ENCODE measurements around the gene CCDC102A.

CCDC102A gene

DNA sequence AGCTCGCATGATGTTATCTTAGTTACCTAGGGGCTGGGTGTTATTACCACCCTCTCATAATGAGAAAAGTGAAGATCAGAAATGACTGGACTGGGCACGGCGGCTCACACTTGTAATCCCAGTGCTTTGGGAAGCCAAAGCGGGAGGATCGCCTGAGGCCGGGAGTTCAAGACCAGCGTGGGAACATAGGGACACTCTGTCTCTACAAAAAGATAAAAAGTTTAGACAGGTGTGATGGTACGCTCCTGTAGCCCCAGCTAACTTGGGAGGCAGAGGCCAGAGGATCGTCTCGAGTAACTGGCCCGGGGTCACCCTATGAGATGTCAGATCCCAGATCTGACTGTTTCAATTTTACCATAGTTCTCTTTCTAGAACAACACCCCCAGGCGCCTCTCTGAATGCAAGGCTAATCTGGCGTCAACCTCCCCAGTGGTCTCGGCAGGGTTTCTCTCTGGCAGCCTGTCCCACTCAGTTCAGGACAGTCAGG is 1.9 kb upstream of the CCDC102A start:
- TF ChIP-seq YY1 (IDR thresholded peaks at IDR 0.05; ENCODE audit: low read depth) (no peak), RAD21 (IDR thresholded peaks at IDR 0.05; ENCODE audit: low read depth) (no peak), CEBPB (IDR thresholded peaks at IDR 0.05) (no peak), TEAD4 (IDR thresholded peaks at IDR 0.05) (no peak)

DNA sequence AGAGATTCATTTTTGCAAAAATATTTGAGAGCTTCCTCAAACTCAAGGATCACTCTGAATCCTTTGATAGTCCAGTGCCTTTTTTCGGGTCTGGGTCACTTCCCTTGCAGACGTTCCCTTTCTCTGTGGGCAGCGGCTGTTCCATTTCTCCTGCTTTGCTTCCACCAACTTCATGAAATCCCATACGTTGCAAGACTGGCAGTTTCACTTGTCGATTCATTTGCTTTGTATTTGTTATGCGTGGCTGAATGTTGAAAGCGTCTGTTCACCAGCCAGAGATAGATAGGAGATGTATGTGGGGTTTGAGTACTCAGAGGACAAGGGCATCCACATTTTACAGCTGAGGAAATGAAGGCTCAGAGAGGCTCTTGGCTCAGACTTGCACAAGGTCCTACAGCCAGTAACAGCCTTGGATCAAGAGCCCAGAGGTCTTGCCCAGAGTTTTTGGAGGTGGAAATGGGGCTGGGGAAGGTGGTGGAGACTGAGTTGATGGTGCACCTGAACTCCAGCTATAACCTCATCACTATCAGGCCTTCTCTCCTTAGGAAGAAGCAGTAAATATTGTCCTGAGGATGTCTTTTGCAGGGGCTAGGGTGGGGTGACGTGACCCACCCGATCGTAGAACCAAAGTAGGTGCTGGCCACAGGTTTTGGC is 1.3 kb upstream of the CCDC102A start:
- no peak for TF ChIP-seq RAD21 (IDR thresholded peaks at IDR 0.05; ENCODE audit: low read depth)
- TF ChIP-seq, protein P1, sequence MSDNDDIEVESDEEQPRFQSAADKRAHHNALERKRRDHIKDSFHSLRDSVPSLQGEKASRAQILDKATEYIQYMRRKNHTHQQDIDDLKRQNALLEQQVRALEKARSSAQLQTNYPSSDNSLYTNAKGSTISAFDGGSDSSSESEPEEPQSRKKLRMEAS (IDR thresholded peaks at IDR 0.05): no peak
- TF ChIP-seq FOXM1 (IDR thresholded peaks at IDR 0.05; ENCODE audit: borderline replicate concordance, low read depth): no peak
- no peak for TF ChIP-seq TCF12 (IDR thresholded peaks at IDR 0.05; ENCODE audit: low read depth)
- TF ChIP-seq TEAD4 (IDR thresholded peaks at IDR 0.05): no peak
- TF ChIP-seq ZBTB7A (IDR thresholded peaks at IDR 0.05; ENCODE audit: low read depth): no peak
- no peak for TF ChIP-seq EGR1 (IDR thresholded peaks at IDR 0.05)
- TF ChIP-seq CEBPB (IDR thresholded peaks at IDR 0.05): no peak
- no peak for TF ChIP-seq YY1 (IDR thresholded peaks at IDR 0.05; ENCODE audit: low read depth)
- TF ChIP-seq EP300 (IDR thresholded peaks at IDR 0.05; ENCODE audit: borderline replicate concordance): no peak
- no peak for TF ChIP-seq TAF1 (IDR thresholded peaks at IDR 0.05; ENCODE audit: low read depth)
- TF ChIP-seq NFIC (IDR thresholded peaks at IDR 0.05): no peak
- no peak for TF ChIP-seq REST (IDR thresholded peaks at IDR 0.05; ENCODE audit: low read depth)
- no peak for TF ChIP-seq USF1 (IDR thresholded peaks at IDR 0.05)
- TF ChIP-seq CREB1 (IDR thresholded peaks at IDR 0.05; ENCODE audit: low read depth): no peak

- TF ChIP-seq RAD21 (IDR thresholded peaks at IDR 0.05; ENCODE audit: low read depth) (no peak), TEAD4 (IDR thresholded peaks at IDR 0.05) (no peak), EP300 (IDR thresholded peaks at IDR 0.05; ENCODE audit: borderline replicate concordance) (no peak), CREB1 (IDR thresholded peaks at IDR 0.05; ENCODE audit: low read depth) (no peak), YY1 (IDR thresholded peaks at IDR 0.05; ENCODE audit: low read depth) (no peak), TCF12 (IDR thresholded peaks at IDR 0.05; ENCODE audit: low read depth) (no peak), CEBPB (IDR thresholded peaks at IDR 0.05) (no peak), TAF1 (IDR thresholded peaks at IDR 0.05; ENCODE audit: low read depth) (no peak)
- TF ChIP-seq, protein P1 (IDR thresholded peaks at IDR 0.05): no peak
These were observed 779 bp upstream of the CCDC102A start for GRCh38 chr16:57537194-57537505.

- TF ChIP-seq ZBTB7A (IDR thresholded peaks at IDR 0.05; ENCODE audit: low read depth) (0 out of 2 replicates have a peak, but pooled peaks have one; percentile 2), EP300 (IDR thresholded peaks at IDR 0.05; ENCODE audit: borderline replicate concordance) (no peak), TAF1 (IDR thresholded peaks at IDR 0.05; ENCODE audit: low read depth) (no peak)
These were observed 578 bp downstream of the CCDC102A start for GRCh38 chr16:57535680-57536305.

- TF ChIP-seq TEAD4 (IDR thresholded peaks at IDR 0.05): no peak
- TF ChIP-seq EGR1 (IDR thresholded peaks at IDR 0.05): no peak
- TF ChIP-seq REST (IDR thresholded peaks at IDR 0.05; ENCODE audit: low read depth): no peak
- TF ChIP-seq FOXM1 (IDR thresholded peaks at IDR 0.05; ENCODE audit: borderline replicate concordance, low read depth): no peak
- no peak for TF ChIP-seq TAF1 (IDR thresholded peaks at IDR 0.05; ENCODE audit: low read depth)
- no peak for TF ChIP-seq CREB1 (IDR thresholded peaks at IDR 0.05; ENCODE audit: low read depth)
- TF ChIP-seq ZBTB7A (IDR thresholded peaks at IDR 0.05; ENCODE audit: low read depth): 0 out of 2 replicates have a peak, but pooled peaks have one; percentile 54
- no peak for TF ChIP-seq NFIC (IDR thresholded peaks at IDR 0.05)
- no peak for TF ChIP-seq RAD21 (IDR thresholded peaks at IDR 0.05; ENCODE audit: low read depth)
These were observed 1.3 kb downstream of the CCDC102A start for GRCh38 chr16:57534881-57535658.

DNA sequence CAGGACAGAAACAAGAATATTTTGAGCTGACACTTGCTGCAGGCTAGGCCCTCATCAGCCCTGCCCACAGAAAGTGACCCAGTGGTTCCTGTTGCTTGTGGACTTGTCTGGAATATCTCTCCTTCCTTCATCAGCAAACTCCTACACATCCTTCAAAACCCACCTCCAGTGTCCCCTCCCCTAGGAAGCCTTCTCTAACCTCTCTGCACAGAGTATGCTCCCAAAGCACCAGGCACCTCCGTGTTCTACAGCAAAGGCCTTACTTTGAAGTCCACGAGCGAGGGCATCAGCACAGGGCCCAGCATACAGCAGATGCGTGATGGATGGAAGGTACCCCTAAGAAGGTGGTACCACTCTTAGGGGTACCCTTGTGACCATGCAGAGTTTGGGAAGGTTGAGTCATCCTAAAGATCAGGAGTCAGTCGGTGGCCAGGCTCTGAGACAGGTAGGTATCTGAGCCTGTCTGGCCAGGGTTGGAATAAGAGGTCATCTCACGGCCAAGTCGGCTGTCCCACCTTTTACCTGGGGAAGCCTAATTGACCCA is 2.0 kb downstream of the CCDC102A start:
- no peak for TF ChIP-seq REST (IDR thresholded peaks at IDR 0.05; ENCODE audit: low read depth)
- no peak for TF ChIP-seq USF1 (IDR thresholded peaks at IDR 0.05)
- TF ChIP-seq EGR1 (IDR thresholded peaks at IDR 0.05): no peak
- TF ChIP-seq, protein P1 (IDR thresholded peaks at IDR 0.05): no peak
- TF ChIP-seq RAD21 (IDR thresholded peaks at IDR 0.05; ENCODE audit: low read depth): no peak
- TF ChIP-seq TEAD4 (IDR thresholded peaks at IDR 0.05): no peak
- no peak for TF ChIP-seq YY1 (IDR thresholded peaks at IDR 0.05; ENCODE audit: low read depth)
- no peak for TF ChIP-seq EP300 (IDR thresholded peaks at IDR 0.05; ENCODE audit: borderline replicate concordance)
